Activated naive CD4-positive, alpha-beta T cell treated with anti-CD3 and anti-CD28 coated beads for 36 hours (primary cell): Measurements from ENCODE around the gene TRAPPC6A. TPM values are rescaled to one million over a fixed set of nuclear protein-coding genes. Genes with fewer than 3 reads are reported as not detected.

Experiments
- CTCF ChIA-PET: fragments of 350-600 bp; sonication (Branson Sonifier 250); formaldehyde crosslinking; loops from one replicate; lab custom pipeline; 2021; ENCODE audit warnings: antibody characterized with exemption; lab: Charles Lee
- DNase-seq: peaks from one replicate; pipeline ENCODE4 v3.0.0-alpha.2; 2020
- H3K27ac Mint-ChIP-seq: one replicate; pipeline ENCODE4 v1.8.0; 2021; ENCODE audit warnings: mild to moderate bottlenecking, mixed read lengths
- H3K27me3 Mint-ChIP-seq: one replicate; pipeline ENCODE4 v1.8.0; 2021; ENCODE audit warnings: low read depth, mixed read lengths
- H3K36me3 Mint-ChIP-seq: one replicate; pipeline ENCODE4 v1.8.0; 2021; ENCODE audit warnings: low read depth, mixed read lengths
- H3K4me1 Mint-ChIP-seq: one replicate; pipeline ENCODE4 v1.8.0; 2021; ENCODE audit warnings: low read depth, mixed read lengths
- H3K4me3 Mint-ChIP-seq: one replicate; pipeline ENCODE4 v1.8.0; 2021; ENCODE audit warnings: mild to moderate bottlenecking, moderate library complexity, mixed read lengths
- H3K9me3 Mint-ChIP-seq: one replicate; pipeline ENCODE4 v1.8.0; 2021; ENCODE audit warnings: mixed read lengths
- intact Hi-C: fragments of 100-400 bp; cut with micrococcal nuclease; formaldehyde crosslinking; loops from one replicate; pipeline ENCODE4 v1.15.1; 2023
- total RNA-seq, 2 experiments: library from RNA; stranded (reverse); gene quantifications; one replicate each; pipeline ENCODE4 v1.2.3, GENCODE V29; 2021

The TRAPPC6A gene
- total RNA-seq, 2 experiments from 2014 or later, result 28.1 to 28.4 TPM

GRCh38 chr19:45170146-45171106 lies 7.6 kb downstream of the TRAPPC6A start:
- H3K4me1 Mint-ChIP-seq, result peaks cover 38% of the 10 kb centered on the region
- H3K9me3 Mint-ChIP-seq, result no peaks in the 10 kb centered on the region
- H3K4me3 Mint-ChIP-seq, result no peak overlapping the region
- DNase-seq, result no peak
- peak overlapping the region; percentile 98 for H3K27ac Mint-ChIP-seq
- no peaks in the 10 kb centered on the region for H3K27me3 Mint-ChIP-seq
- intact Hi-C loops, result loop anchor here (10.0 kb wide), 1 partner anchor 524 kb away; the partner anchor contains the start of genes QPCTL and SNRPD2
- CTCF ChIA-PET, result interaction anchor here (0.6 kb wide), 1 partner anchor 792 kb away, joined by 3 read pairs; no protein-coding TSS in a partner anchor
- H3K36me3 Mint-ChIP-seq, result no peaks in the 10 kb centered on the region

- Mint-ChIP-seq H3K36me3 (no peaks in the 10 kb centered on the region), H3K27me3 (no peaks in the 10 kb centered on the region), H3K9me3 (no peaks in the 10 kb centered on the region), H3K4me3 (no peak overlapping the region), H3K27ac (no peak overlapping the region), H3K4me1 (peaks cover 39% of the 10 kb centered on the region)
- no peak for DNase-seq
- CTCF ChIA-PET, result interaction anchor here (0.6 kb wide), 1 partner anchor 793 kb away, joined by 3 read pairs; no protein-coding TSS in a partner anchor
- intact Hi-C loops, result loop anchor here (10.0 kb wide), 1 partner anchor 525 kb away; the partner anchor contains the start of genes QPCTL and SNRPD2
These were observed 8.4 kb downstream of the TRAPPC6A start for GRCh38 chr19:45169602-45170001.

GRCh38 chr19:45168767-45169351 lies 9.2 kb downstream of the TRAPPC6A start:
- H3K9me3 Mint-ChIP-seq, result no peaks in the 10 kb centered on the region
- H3K4me1 Mint-ChIP-seq, result peaks cover 43% of the 10 kb centered on the region
- H3K36me3 Mint-ChIP-seq, result no peaks in the 10 kb centered on the region
- H3K27me3 Mint-ChIP-seq, result no peaks in the 10 kb centered on the region
- no peak overlapping the region for H3K27ac Mint-ChIP-seq
- intact Hi-C loops, result no loop called here
- H3K4me3 Mint-ChIP-seq, result no peak overlapping the region
- no peak for DNase-seq
- CTCF ChIA-PET, result no interaction called here

- no peaks in the 10 kb centered on the region for H3K36me3 Mint-ChIP-seq
- no peak overlapping the region for H3K27ac Mint-ChIP-seq
- H3K9me3 Mint-ChIP-seq, result no peaks in the 10 kb centered on the region
- peaks cover 33% of the 10 kb centered on the region for H3K4me1 Mint-ChIP-seq
- CTCF ChIA-PET, result interaction anchor here (0.6 kb wide), 1 partner anchor 20 kb away, joined by 3 read pairs; no protein-coding TSS in a partner anchor
- H3K4me3 Mint-ChIP-seq, result no peak overlapping the region
- DNase-seq, result no peak
- intact Hi-C loops, result no loop called here
- no peaks in the 10 kb centered on the region for H3K27me3 Mint-ChIP-seq
These were observed 11.2 kb downstream of the TRAPPC6A start for GRCh38 chr19:45166723-45167252.

- no peak overlapping the region for H3K27ac Mint-ChIP-seq
- intact Hi-C loops, result loop anchor here (1.0 to 2.0 kb wide), 2 partner anchors 14 to 22 kb away; partner anchors contain the start of genes BLOC1S3 and TRAPPC6A
- CTCF ChIA-PET, result interaction anchor here (0.6 to 1.2 kb wide), 6 partner anchors 12 to 170 kb away, joined by 3 to 4 read pairs (median 3); no protein-coding TSS in a partner anchor
- H3K27me3 Mint-ChIP-seq, result no peaks in the 10 kb centered on the region
- no peaks in the 10 kb centered on the region for H3K9me3 Mint-ChIP-seq
- peak; percentile 92 for DNase-seq
- no peaks in the 10 kb centered on the region for H3K36me3 Mint-ChIP-seq
- H3K4me3 Mint-ChIP-seq, result no peak overlapping the region
- H3K4me1 Mint-ChIP-seq, result peaks cover 16% of the 10 kb centered on the region
These were observed 13.3 kb downstream of the TRAPPC6A start for GRCh38 chr19:45164577-45165335.

GRCh38 chr19:45163751-45164460 lies 14.1 kb downstream of the TRAPPC6A start:
- DNase-seq, result no peak
- Mint-ChIP-seq H3K4me1 (peaks cover 15% of the 10 kb centered on the region), H3K9me3 (no peaks in the 10 kb centered on the region), H3K36me3 (no peaks in the 10 kb centered on the region), H3K4me3 (no peak overlapping the region), H3K27me3 (no peaks in the 10 kb centered on the region), H3K27ac (no peak overlapping the region)
- intact Hi-C loops, result loop anchor here (1.0 to 2.0 kb wide), 2 partner anchors 14 to 23 kb away; partner anchors contain the start of genes BLOC1S3 and TRAPPC6A
- CTCF ChIA-PET, result interaction anchor here (0.6 to 1.2 kb wide), 5 partner anchors 11 to 61 kb away, joined by 3 to 4 read pairs (median 3); no protein-coding TSS in a partner anchor

GRCh38 chr19:45163156-45163555 lies 14.9 kb downstream of the TRAPPC6A start:
- H3K4me1 Mint-ChIP-seq, result peaks cover 14% of the 10 kb centered on the region
- H3K27ac Mint-ChIP-seq, result no peak overlapping the region
- DNase-seq, result no peak
- no peak overlapping the region for H3K4me3 Mint-ChIP-seq
- intact Hi-C loops, result no loop called here
- CTCF ChIA-PET, result no interaction called here
- H3K27me3 Mint-ChIP-seq, result no peaks in the 10 kb centered on the region
- H3K36me3 Mint-ChIP-seq, result no peaks in the 10 kb centered on the region
- no peaks in the 10 kb centered on the region for H3K9me3 Mint-ChIP-seq

GRCh38 chr19:45162608-45163143 lies 15.4 kb downstream of the TRAPPC6A start:
- no peaks in the 10 kb centered on the region for H3K9me3 Mint-ChIP-seq
- no peak overlapping the region for H3K27ac Mint-ChIP-seq
- no peaks in the 10 kb centered on the region for H3K36me3 Mint-ChIP-seq
- DNase-seq, result no peak
- H3K27me3 Mint-ChIP-seq, result no peaks in the 10 kb centered on the region
- intact Hi-C loops, result no loop called here
- CTCF ChIA-PET, result no interaction called here
- H3K4me3 Mint-ChIP-seq, result no peak overlapping the region
- H3K4me1 Mint-ChIP-seq, result peaks cover 14% of the 10 kb centered on the region

- Mint-ChIP-seq H3K27ac (no peak overlapping the region), H3K4me3 (no peak overlapping the region), H3K9me3 (no peaks in the 10 kb centered on the region), H3K27me3 (peaks cover 3% of the 10 kb centered on the region), H3K4me1 (peaks cover 14% of the 10 kb centered on the region), H3K36me3 (no peaks in the 10 kb centered on the region)
- no peak for DNase-seq
- intact Hi-C loops, result no loop called here
- CTCF ChIA-PET, result no interaction called here
These were observed 16.1 kb downstream of the TRAPPC6A start for GRCh38 chr19:45161738-45162607.

- Mint-ChIP-seq H3K27ac (no peak within 1 kb of the TSS), H3K4me1 (peaks cover 14% of the 10 kb centered on the region), H3K27me3 (peaks cover 5% of the 10 kb centered on the region), H3K9me3 (no peaks in the 10 kb centered on the region), H3K4me3 (no peak within 1 kb of the TSS), H3K36me3 (no peaks in the 10 kb centered on the region)
- DNase-seq, result no peak
- CTCF ChIA-PET, result no interaction called here
- intact Hi-C loops, result no loop called here
These were observed 16.9 kb downstream of the TRAPPC6A start, which contains the start of gene NKPD1 for GRCh38 chr19:45160870-45161737. NKPD1 (minus strand) TSS chr19:45160982; CDS start chr19:45160150, 832 bp downstream.
